Osteocyte (in vitro differentiated cells): Measurements from ENCODE around the gene NCEH1. TPM values are rescaled to one million over a fixed set of nuclear protein-coding genes. Genes with fewer than 3 reads are reported as not detected.

Experiments
- DNase-seq: peaks from one replicate; pipeline ENCODE4 v3.0.0; 2021; ENCODE audit warnings: mixed read lengths; ENCODE audit not compliant: unreplicated experiment; ENCODE audit errors: extremely low spot score
- H3K27ac Mint-ChIP-seq: one replicate; pipeline ENCODE4 v1.8.0; 2021; ENCODE audit warnings: mild to moderate bottlenecking, mixed read lengths; ENCODE audit not compliant: unreplicated experiment
- H3K27me3 Mint-ChIP-seq: one replicate; pipeline ENCODE4 v1.8.0; 2021; ENCODE audit warnings: mixed read lengths; ENCODE audit not compliant: unreplicated experiment
- H3K36me3 Mint-ChIP-seq: one replicate; pipeline ENCODE4 v1.8.0; 2021; ENCODE audit warnings: mixed read lengths; ENCODE audit not compliant: unreplicated experiment
- H3K4me1 Mint-ChIP-seq: one replicate; pipeline ENCODE4 v1.8.0; 2021; ENCODE audit warnings: mixed read lengths; ENCODE audit not compliant: unreplicated experiment
- H3K4me3 Mint-ChIP-seq: one replicate; pipeline ENCODE4 v1.8.0; 2021; ENCODE audit warnings: mild to moderate bottlenecking, moderate library complexity, mixed read lengths; ENCODE audit not compliant: unreplicated experiment
- H3K9me3 Mint-ChIP-seq: one replicate; pipeline ENCODE4 v1.8.0; 2021; ENCODE audit warnings: mixed read lengths; ENCODE audit not compliant: unreplicated experiment
- total RNA-seq: library from RNA; stranded (reverse); gene quantifications from 2 replicates; pipeline ENCODE4 v1.2.1, GENCODE V29; 2021
- TF ChIP-seq, protein P1 (sequence below): fragments of 200-600 bp; sonication (generic); IDR thresholded peaks from 2 replicates; pipeline ENCODE4 v1.5.0; 2021; ENCODE audit warnings: antibody characterized with exemption, mild to moderate bottlenecking, moderate library complexity

NCEH1 gene
- total RNA-seq, 1 donor from 2014 or later, result 6.7 TPM

- TF ChIP-seq, protein P1, sequence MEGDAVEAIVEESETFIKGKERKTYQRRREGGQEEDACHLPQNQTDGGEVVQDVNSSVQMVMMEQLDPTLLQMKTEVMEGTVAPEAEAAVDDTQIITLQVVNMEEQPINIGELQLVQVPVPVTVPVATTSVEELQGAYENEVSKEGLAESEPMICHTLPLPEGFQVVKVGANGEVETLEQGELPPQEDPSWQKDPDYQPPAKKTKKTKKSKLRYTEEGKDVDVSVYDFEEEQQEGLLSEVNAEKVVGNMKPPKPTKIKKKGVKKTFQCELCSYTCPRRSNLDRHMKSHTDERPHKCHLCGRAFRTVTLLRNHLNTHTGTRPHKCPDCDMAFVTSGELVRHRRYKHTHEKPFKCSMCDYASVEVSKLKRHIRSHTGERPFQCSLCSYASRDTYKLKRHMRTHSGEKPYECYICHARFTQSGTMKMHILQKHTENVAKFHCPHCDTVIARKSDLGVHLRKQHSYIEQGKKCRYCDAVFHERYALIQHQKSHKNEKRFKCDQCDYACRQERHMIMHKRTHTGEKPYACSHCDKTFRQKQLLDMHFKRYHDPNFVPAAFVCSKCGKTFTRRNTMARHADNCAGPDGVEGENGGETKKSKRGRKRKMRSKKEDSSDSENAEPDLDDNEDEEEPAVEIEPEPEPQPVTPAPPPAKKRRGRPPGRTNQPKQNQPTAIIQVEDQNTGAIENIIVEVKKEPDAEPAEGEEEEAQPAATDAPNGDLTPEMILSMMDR, result no peak
- Mint-ChIP-seq H3K4me1 (peaks cover 4% of the 10 kb centered on the region), H3K36me3 (peaks cover 19% of the 10 kb centered on the region), H3K27me3 (no peaks in the 10 kb centered on the region), H3K9me3 (no peaks in the 10 kb centered on the region), H3K27ac (no peak overlapping the region), H3K4me3 (no peak overlapping the region)
- no peak for DNase-seq
These were observed 75.3 kb downstream of the NCEH1 start for GRCh38 chr3:172635588-172635987.

- Mint-ChIP-seq H3K9me3 (no peaks in the 10 kb centered on the region), H3K4me1 (peaks cover 7% of the 10 kb centered on the region), H3K27me3 (no peaks in the 10 kb centered on the region), H3K36me3 (peaks cover 19% of the 10 kb centered on the region), H3K27ac (no peak overlapping the region), H3K4me3 (no peak overlapping the region)
- TF ChIP-seq, protein P1, result no peak
- DNase-seq, result no peak
These were observed 75.9 kb downstream of the NCEH1 start for GRCh38 chr3:172634948-172635347.

GRCh38 chr3:172630316-172630715 is 80.6 kb downstream of the NCEH1 start:
- Mint-ChIP-seq H3K27ac (peak overlapping the region; percentile 48), H3K4me1 (peaks cover 36% of the 10 kb centered on the region), H3K27me3 (no peaks in the 10 kb centered on the region), H3K36me3 (peaks cover 13% of the 10 kb centered on the region), H3K9me3 (no peaks in the 10 kb centered on the region), H3K4me3 (no peak overlapping the region)
- no peak for DNase-seq
- TF ChIP-seq, protein P1, result no peak

GRCh38 chr3:172629470-172629869 is 81.4 kb downstream of the NCEH1 start:
- no peaks in the 10 kb centered on the region for H3K27me3 Mint-ChIP-seq
- no peak for DNase-seq
- H3K4me3 Mint-ChIP-seq, result no peak overlapping the region
- peaks cover 41% of the 10 kb centered on the region for H3K4me1 Mint-ChIP-seq
- peaks cover 5% of the 10 kb centered on the region for H3K36me3 Mint-ChIP-seq
- H3K9me3 Mint-ChIP-seq, result no peaks in the 10 kb centered on the region
- peak overlapping the region; percentile 76 for H3K27ac Mint-ChIP-seq
- TF ChIP-seq, protein P1, result no peak

GRCh38 chr3:172627057-172627809 is 83.6 kb downstream of the NCEH1 start:
- TF ChIP-seq, protein P1, result no peak
- Mint-ChIP-seq H3K27ac (peak overlapping the region; percentile 76), H3K36me3 (no peaks in the 10 kb centered on the region), H3K9me3 (no peaks in the 10 kb centered on the region), H3K27me3 (no peaks in the 10 kb centered on the region), H3K4me3 (no peak overlapping the region), H3K4me1 (peaks cover 50% of the 10 kb centered on the region)
- no peak for DNase-seq
